IMR-90 (cell line): ENCODE data around the gene RPL4. TPM values are rescaled to one million over a fixed set of nuclear protein-coding genes. Genes with fewer than 3 reads are reported as not detected.

Source experiments
- ATAC-seq: fragments of 200-7000 bp; cut with Tn5 transposase; 2 replicates; pipeline ENCODE4 v1.9.1; 2020; ENCODE audit warnings: low read depth, mild to moderate bottlenecking, moderate library complexity
- BruUV-seq: library from RNA; stranded (reverse); fragments of 400-500 nt; replicated peaks from 2 replicates; lab custom pipeline; 2021; lab: Mats Ljungman, UMichigan
- CTCF ChIA-PET: fragments of 300-600 bp; formaldehyde crosslinking; extraction: SDS; loops from one replicate; lab custom pipeline; 2021; ENCODE audit warnings: antibody characterized with exemption; lab: Yijun Ruan, JAX
- POLR2A ChIA-PET: fragments of 300-600 bp; sonication (Branson Sonifier 250); formaldehyde crosslinking; loops from one replicate; lab custom pipeline; 2022; ENCODE audit warnings: antibody characterized with exemption; ENCODE audit not compliant: unreplicated experiment; lab: Charles Lee
- DNase-seq: peaks from one replicate; pipeline ENCODE4 v3.0.0; 2013
- H2AFZ ChIP-seq: replicated peaks from 2 replicates; pipeline ENCODE3; 2013; ENCODE audit warnings: low read length, mild to moderate bottlenecking; ENCODE audit not compliant: poor library complexity
- H2AK5ac ChIP-seq: 2 replicates; pipeline ENCODE4 v1.6.1; 2013; ENCODE audit warnings: low read depth, low read length, inconsistent platforms
- H2AK9ac ChIP-seq: replicated peaks from 2 replicates; pipeline ENCODE3; 2013; ENCODE audit warnings: mild to moderate bottlenecking, low read depth, low read length, moderate library complexity; ENCODE audit not compliant: poor library complexity
- H2BK120ac ChIP-seq: 2 replicates; pipeline ENCODE4 v1.6.1; 2013; ENCODE audit warnings: low read depth, low read length, inconsistent platforms
- H2BK15ac ChIP-seq: 3 replicates; pipeline ENCODE4 v1.6.1; 2013; ENCODE audit warnings: low read depth, low read length, inconsistent platforms
- H2BK20ac ChIP-seq: 2 replicates; pipeline ENCODE4 v1.6.1; 2013; ENCODE audit warnings: low read depth, mild to moderate bottlenecking, inconsistent platforms, low read length, moderate library complexity
- H2BK5ac ChIP-seq: 2 replicates; pipeline ENCODE4 v1.6.1; 2013; ENCODE audit warnings: mild to moderate bottlenecking, low read depth, low read length, inconsistent platforms; ENCODE audit not compliant: poor library complexity, severe bottlenecking
- H3K14ac ChIP-seq: replicated peaks from 2 replicates; pipeline ENCODE4 v1.6.1; 2013; ENCODE audit warnings: low read depth, low read length, inconsistent platforms
- H3K18ac ChIP-seq: 2 replicates; pipeline ENCODE4 v1.6.1; 2013; ENCODE audit warnings: low read depth, low read length, control low read depth
- H3K23ac ChIP-seq: 2 replicates; pipeline ENCODE4 v1.6.1; 2013; ENCODE audit warnings: low read depth, low read length, inconsistent platforms
- H3K27ac ChIP-seq: 2 replicates; pipeline ENCODE4 v1.5.1; 2013; ENCODE audit warnings: mild to moderate bottlenecking, control low read depth, low read length; ENCODE audit not compliant: insufficient read depth
- H3K27me3 ChIP-seq: 2 replicates; pipeline ENCODE4 v1.6.1; 2013; ENCODE audit warnings: low read length; ENCODE audit not compliant: control insufficient read depth, insufficient read depth
- H3K36me3 ChIP-seq: 2 replicates; pipeline ENCODE4 v1.6.1; 2013; ENCODE audit warnings: low read length, mixed read lengths; ENCODE audit not compliant: control insufficient read depth, insufficient read depth
- H3K4ac ChIP-seq: 2 replicates; pipeline ENCODE4 v1.6.1; 2013; ENCODE audit warnings: low read depth, low read length, inconsistent platforms
- H3K4me1 ChIP-seq: 2 replicates; pipeline ENCODE4 v1.6.1; 2013; ENCODE audit warnings: low read length, mixed read lengths; ENCODE audit not compliant: control insufficient read depth, insufficient read depth
- H3K4me2 ChIP-seq: 2 replicates; pipeline ENCODE4 v1.6.1; 2013; ENCODE audit warnings: low read depth, mild to moderate bottlenecking, control low read depth, low read length, moderate library complexity
- H3K4me3 ChIP-seq: 2 replicates; pipeline ENCODE4 v1.5.1; 2013; ENCODE audit warnings: low read depth, mild to moderate bottlenecking, control low read depth, low read length, moderate library complexity; ENCODE audit not compliant: insufficient read depth
- H3K56ac ChIP-seq: 2 replicates; pipeline ENCODE4 v1.6.1; 2013; ENCODE audit warnings: low read length, inconsistent platforms; ENCODE audit not compliant: insufficient read depth; ENCODE audit errors: extremely low read depth
- H3K79me1 ChIP-seq, 2 experiments: 2 replicates each; pipeline ENCODE4 v1.6.1; 2013; ENCODE audit warnings: low read length in 2 of 2, inconsistent platforms in 1 of 2, low read depth in 1 of 2
- H3K9ac ChIP-seq: 2 replicates; pipeline ENCODE4 v1.6.1; 2013; ENCODE audit warnings: low read depth, low read length, control low read depth
- H3K9me1 ChIP-seq: 2 replicates; pipeline ENCODE4 v1.6.1; 2013; ENCODE audit warnings: low read length, inconsistent platforms; ENCODE audit not compliant: insufficient read depth
- H3K9me3 ChIP-seq: 2 replicates; pipeline ENCODE4 v1.6.1; 2013; ENCODE audit warnings: low read length; ENCODE audit not compliant: control insufficient read depth, insufficient read depth
- H4K20me1 ChIP-seq: 2 replicates; pipeline ENCODE4 v1.6.1; 2013; ENCODE audit warnings: low read length, inconsistent platforms; ENCODE audit not compliant: insufficient read depth
- H4K5ac ChIP-seq: 2 replicates; pipeline ENCODE4 v1.6.1; 2013; ENCODE audit warnings: mild to moderate bottlenecking, low read depth, low read length, control low read depth
- H4K8ac ChIP-seq, 2 experiments: 2 replicates each; pipeline ENCODE4 v1.6.1; 2013; ENCODE audit warnings: low read depth in 2 of 2, low read length in 2 of 2, control low read depth in 1 of 2, inconsistent platforms in 1 of 2
- H4K91ac ChIP-seq: 2 replicates; pipeline ENCODE4 v1.6.1; 2013; ENCODE audit warnings: low read depth, low read length, inconsistent platforms; ENCODE audit not compliant: insufficient read depth
- BHLHE40 ChIP-seq: fragments of 150-350 bp; IDR thresholded peaks from 2 replicates; pipeline ENCODE4 v1.6.1; 2016; ENCODE audit warnings: mild to moderate bottlenecking, low read depth, low read length
- MAFK ChIP-seq: IDR thresholded peaks from 2 replicates; pipeline ENCODE4 v1.6.1; 2012; ENCODE audit warnings: low read depth, low read length, improper control_type of control experiment
- MXI1 ChIP-seq: IDR thresholded peaks from 2 replicates; pipeline ENCODE4 v1.6.1; 2012; ENCODE audit warnings: low read depth, mild to moderate bottlenecking, low read length, moderate library complexity, borderline replicate concordance
- RCOR1 ChIP-seq: IDR thresholded peaks from 2 replicates; pipeline ENCODE4 v1.6.1; 2012; ENCODE audit warnings: mild to moderate bottlenecking, low read length, improper control_type of control experiment; ENCODE audit not compliant: insufficient replicate concordance
- WGBS, 2 experiments: methylation state at CpG; one replicate each; pipeline versions ENCODE4 v1.1.5 to v1.1.7; 2013; ENCODE audit warnings: missing lambda C conversion rate in 2 of 2; ENCODE audit not compliant: insufficient read length in 1 of 2; ENCODE audit errors: extremely low coverage in 2 of 2; 5-methylcytosine and 5-hydroxymethylcytosine counted together
- dilution Hi-C: fragments of 300-500 bp; cut with HindIII; formaldehyde crosslinking; loops from one replicate; pipeline ENCODE4 v1.14.3; 2018; ENCODE audit warnings: low sequenced_read_pairs; ENCODE audit not compliant: unreplicated experiment
- in situ Hi-C: fragments of 300-500 bp; cut with MboI; formaldehyde crosslinking; loops from 3 replicates; pipeline ENCODE4 v1.14.3; 2019; ENCODE audit warnings: low sequenced_read_pairs, inconsistent platforms, mixed read lengths
- intact Hi-C: fragments of 100-400 bp; cut with micrococcal nuclease; formaldehyde crosslinking; loops from 2 replicates; pipeline ENCODE4 v1.10.0; 2022
- polyA plus RNA-seq, 3 experiments: library from polyadenylated mRNA; depleted of rRNA; stranded (reverse); fragments of >200 nt; gene quantifications; 2 replicates each; pipeline ENCODE4 v1.2.3, GENCODE V29; 2012; ENCODE audit warnings: low replicate concordance in 1 of 3
- total RNA-seq: library from RNA; depleted of rRNA; stranded (reverse); fragments of >200 nt; gene quantifications from 2 replicates; pipeline ENCODE4 v1.2.3, GENCODE V29; 2012
- TF ChIP-seq, protein P1 (sequence below): fragments of 150-350 bp; IDR thresholded peaks from 2 replicates; pipeline ENCODE4 v1.6.1; 2017; ENCODE audit warnings: mild to moderate bottlenecking, antibody characterized with exemption, low read length, low read depth

Gene RPL4
- total and polyA plus RNA-seq, 2 of the 4 experiments (the other 2 are of a cell fraction): 4,083 to 13,244 TPM

DNA sequence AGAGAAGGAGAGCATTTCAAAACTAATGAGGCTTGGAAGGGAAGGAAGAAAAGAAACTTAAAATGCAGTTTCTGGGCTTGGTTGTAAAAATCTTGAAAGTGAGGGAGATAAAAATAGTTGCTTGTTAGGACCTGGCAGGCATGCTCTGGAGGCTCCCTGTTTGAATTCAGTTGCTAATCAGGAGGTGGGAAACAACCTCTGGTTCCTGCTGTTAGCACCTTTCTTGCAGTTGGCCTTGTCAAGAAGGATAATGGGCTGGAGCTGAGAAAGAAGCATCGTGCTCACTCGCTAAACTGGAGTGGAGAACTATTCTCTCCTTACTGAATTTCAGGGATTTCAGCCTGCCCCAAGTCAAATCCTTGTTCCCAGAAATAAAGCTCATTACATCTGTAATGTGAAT is 30.5 kb downstream of the RPL4 start:
- Histone ChIP-seq H4K8ac (no peak overlapping the region), H3K4me2 (no peak overlapping the region), H3K4me1 (peaks cover 9% of the 10 kb centered on the region), H4K91ac (no peak overlapping the region), H2BK15ac (no peak overlapping the region), H2AFZ (no peak overlapping the region), H4K20me1 (peaks cover 4% of the 10 kb centered on the region), H2BK120ac (no peak overlapping the region), H3K18ac (no peak overlapping the region), H3K4me3 (no peak overlapping the region), H3K79me1 (peaks cover 25 to 46% of the 10 kb centered on the region in 2 experiments), H3K4ac (no peak overlapping the region), H3K14ac (no peak overlapping the region), H2BK5ac (no peak overlapping the region), H3K36me3 (peaks cover 1% of the 10 kb centered on the region; the same call in 1 of the 2 replicates), H2AK9ac (no peak overlapping the region), H2AK5ac (no peak overlapping the region), H3K56ac (no peak overlapping the region), H2BK20ac (no peak overlapping the region), H3K23ac (no peak overlapping the region), H3K9ac (no peak overlapping the region), H3K9me3 (no peaks in the 10 kb centered on the region), H3K27ac (no peak overlapping the region), H4K5ac (no peak overlapping the region), H3K9me1 (peaks cover 7% of the 10 kb centered on the region; the same call in 1 of the 2 replicates), H3K27me3 (no peaks in the 10 kb centered on the region)
- intact Hi-C loops: no loop called here
- DNase-seq (no peak), ATAC-seq (no peak)
- TF ChIP-seq RCOR1 (no peak), MXI1 (no peak), BHLHE40 (no peak), MAFK (no peak)
- TF ChIP-seq, protein P1, sequence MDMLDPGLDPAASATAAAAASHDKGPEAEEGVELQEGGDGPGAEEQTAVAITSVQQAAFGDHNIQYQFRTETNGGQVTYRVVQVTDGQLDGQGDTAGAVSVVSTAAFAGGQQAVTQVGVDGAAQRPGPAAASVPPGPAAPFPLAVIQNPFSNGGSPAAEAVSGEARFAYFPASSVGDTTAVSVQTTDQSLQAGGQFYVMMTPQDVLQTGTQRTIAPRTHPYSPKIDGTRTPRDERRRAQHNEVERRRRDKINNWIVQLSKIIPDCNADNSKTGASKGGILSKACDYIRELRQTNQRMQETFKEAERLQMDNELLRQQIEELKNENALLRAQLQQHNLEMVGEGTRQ: no peak
- ChIA-PET POLR2A (no interaction called here), CTCF (no interaction called here)
- WGBS, 2 experiments: no CpG with 5 or more reads among the region's 2 CpGs
- dilution Hi-C loops: no loop called here
- BruUV-seq: no TSS peak
- in situ Hi-C loops: no loop called here
